Caco-2 (cell line): ENCODE data around the gene ANGEL2. TPM values are rescaled to one million over a fixed set of nuclear protein-coding genes. Genes with fewer than 3 reads are reported as not detected.

Experiments
- BruUV-seq: library from RNA; stranded (reverse); fragments of 400-500 nt; replicated peaks from 2 replicates; lab custom pipeline; 2021; lab: Mats Ljungman, UMichigan
- CTCF ChIA-PET: fragments of 300-600 bp; sonication (Branson Sonifier 250); formaldehyde crosslinking; loops from one replicate; lab custom pipeline; 2022; ENCODE audit warnings: antibody characterized with exemption; lab: Charles Lee
- POLR2A ChIA-PET: fragments of 300-600 bp; sonication (Branson Sonifier 250); formaldehyde crosslinking; loops from one replicate; lab custom pipeline; 2022; ENCODE audit warnings: antibody characterized with exemption; lab: Charles Lee
- DNase-seq, 2 experiments: peaks; one replicate each; pipeline versions ENCODE4 v3.0.0 to v3.0.0-alpha.2; 2020 to 2022
- H3K27me3 ChIP-seq: replicated peaks from 2 replicates; pipeline ENCODE4 v1.6.0; 2011; ENCODE audit warnings: low read length; ENCODE audit not compliant: control insufficient read depth, insufficient read depth
- H3K36me3 ChIP-seq: 2 replicates; pipeline ENCODE4 v1.5.1; 2011; ENCODE audit warnings: low read length; ENCODE audit not compliant: control insufficient read depth, insufficient read depth
- H3K4me1 ChIP-seq: fragments of 250-450 bp; sonication (Bioruptor Pico); 2 replicates; pipeline ENCODE4 v1.5.1; 2020; ENCODE audit warnings: mild to moderate bottlenecking
- H3K4me3 ChIP-seq: 2 replicates; pipeline ENCODE4 v1.5.1; 2011; ENCODE audit warnings: low read depth, mild to moderate bottlenecking, control low read depth, low read length
- H3K9me3 ChIP-seq: fragments of 250-450 bp; sonication (Bioruptor Pico); 2 replicates; pipeline ENCODE4 v1.5.1; 2020; ENCODE audit warnings: mild to moderate bottlenecking, moderate library complexity
- H3K27ac Mint-ChIP-seq: one replicate; pipeline ENCODE4 v1.8.0; 2022; ENCODE audit warnings: mixed read lengths; ENCODE audit not compliant: unreplicated experiment
- H3K27me3 Mint-ChIP-seq: one replicate; pipeline ENCODE4 v1.8.0; 2022; ENCODE audit warnings: mixed read lengths; ENCODE audit not compliant: insufficient read depth, unreplicated experiment
- H3K36me3 Mint-ChIP-seq: one replicate; pipeline ENCODE4 v1.8.0; 2022; ENCODE audit warnings: mild to moderate bottlenecking, mixed read lengths; ENCODE audit not compliant: insufficient read depth, unreplicated experiment
- H3K4me1 Mint-ChIP-seq: one replicate; pipeline ENCODE4 v1.8.0; 2022; ENCODE audit warnings: low read depth, mixed read lengths; ENCODE audit not compliant: unreplicated experiment
- H3K4me3 Mint-ChIP-seq: one replicate; pipeline ENCODE4 v1.8.0; 2022; ENCODE audit warnings: mild to moderate bottlenecking, moderate library complexity, mixed read lengths; ENCODE audit not compliant: unreplicated experiment
- H3K9me3 Mint-ChIP-seq: one replicate; pipeline ENCODE4 v1.8.0; 2022; ENCODE audit warnings: mixed read lengths; ENCODE audit not compliant: unreplicated experiment
- CTCF ChIP-seq, 2 experiments: fragments of 200-600 bp in 1 of 2; IDR thresholded peaks; 1 replicate in 1 of 2; 2 replicates in 1 of 2; pipeline versions ENCODE4 v1.5.1 to v1.8.0; 2011 to 2022; ENCODE audit warnings: antibody characterized with exemption in 1 of 2, control low read depth in 1 of 2, inconsistent platforms in 1 of 2, low read depth in 1 of 2, low read length in 1 of 2, mild to moderate bottlenecking in 1 of 2, moderate library complexity in 1 of 2; ENCODE audit not compliant: insufficient read depth in 1 of 2, severe bottlenecking in 1 of 2, unreplicated experiment in 1 of 2
- intact Hi-C: fragments of 100-400 bp; cut with micrococcal nuclease; formaldehyde crosslinking; loops from one replicate; pipeline ENCODE4 v1.10.0; 2022; ENCODE audit not compliant: unreplicated experiment
- total RNA-seq: library from RNA; stranded (reverse); gene quantifications from 2 replicates; pipeline ENCODE4 v1.2.3, GENCODE V29; 2022

Gene ANGEL2
- total RNA-seq, 1 experiment from 2014 or later, result 34.8 TPM

DNA sequence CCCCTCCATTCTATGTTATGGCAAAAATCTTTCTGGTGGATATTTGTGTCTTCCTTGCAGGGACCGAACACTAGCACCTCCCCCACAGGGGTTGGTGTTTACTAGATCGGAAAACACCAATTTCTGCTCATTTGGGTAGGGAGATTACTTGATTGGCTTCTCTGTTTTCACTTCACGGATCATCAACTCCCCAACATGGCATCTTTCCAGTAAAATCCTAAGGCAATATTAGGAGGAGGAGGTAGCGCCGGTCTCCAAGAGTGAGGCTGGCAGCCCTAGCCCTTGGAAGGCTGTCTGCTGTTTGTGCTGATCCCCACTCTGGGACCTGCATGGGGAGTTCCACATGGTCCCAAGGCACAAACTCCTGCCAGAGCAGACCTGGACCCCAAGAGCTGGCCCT, 53.2 kb downstream of the ANGEL2 start:
- no peaks in the 10 kb centered on the region for H3K9me3 ChIP-seq
- no peaks in the 10 kb centered on the region for H3K27me3 ChIP-seq
- TF ChIP-seq CTCF (IDR thresholded peaks at IDR 0.05; ENCODE audit: insufficient read depth in 1 of 2, low read depth in 1 of 2, low read length in 1 of 2, severe bottlenecking in 1 of 2, unreplicated experiment in 1 of 2), result no peak
- Mint-ChIP-seq H3K36me3 (no peaks in the 10 kb centered on the region), H3K27me3 (no peaks in the 10 kb centered on the region), H3K9me3 (no peaks in the 10 kb centered on the region), H3K4me3 (no peak overlapping the region), H3K27ac (no peak overlapping the region), H3K4me1 (no peaks in the 10 kb centered on the region)
- no peak overlapping the region for H3K4me3 ChIP-seq
- ChIA-PET CTCF (no interaction called here), POLR2A (no interaction called here)
- H3K36me3 ChIP-seq, result no peaks in the 10 kb centered on the region
- no peak for DNase-seq
- intact Hi-C loops, result no loop called here
- no TSS peak for BruUV-seq
- no peaks in the 10 kb centered on the region for H3K4me1 ChIP-seq

DNA sequence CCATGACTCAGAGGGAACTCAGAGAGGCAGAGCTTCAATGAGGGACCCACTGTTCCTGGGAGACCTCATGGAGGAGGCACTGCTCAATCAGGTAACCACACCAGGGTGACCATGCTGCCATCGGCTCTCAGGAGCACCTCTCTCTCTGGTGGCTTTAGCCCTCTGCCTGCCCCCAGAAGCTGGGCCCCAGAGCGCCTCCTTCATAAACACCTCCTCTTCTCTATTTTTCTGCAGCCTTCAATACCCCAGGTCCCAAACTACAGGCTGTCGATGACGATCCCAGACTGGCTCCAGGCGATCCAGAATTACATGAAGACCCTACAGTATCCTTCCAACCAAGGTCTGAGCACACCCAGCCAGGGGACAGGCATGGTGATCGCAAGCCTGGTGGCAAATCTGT, 54.7 kb downstream of the ANGEL2 start:
- Mint-ChIP-seq H3K36me3 (no peaks in the 10 kb centered on the region), H3K27me3 (no peaks in the 10 kb centered on the region), H3K27ac (no peak overlapping the region), H3K4me3 (no peak overlapping the region), H3K9me3 (no peaks in the 10 kb centered on the region), H3K4me1 (no peaks in the 10 kb centered on the region)
- no peaks in the 10 kb centered on the region for H3K4me1 ChIP-seq
- no peaks in the 10 kb centered on the region for H3K9me3 ChIP-seq
- ChIA-PET POLR2A (no interaction called here), CTCF (no interaction called here)
- no peaks in the 10 kb centered on the region for H3K27me3 ChIP-seq
- intact Hi-C loops, result no loop called here
- no peak for TF ChIP-seq CTCF (IDR thresholded peaks at IDR 0.05; ENCODE audit: insufficient read depth in 1 of 2, low read depth in 1 of 2, low read length in 1 of 2, severe bottlenecking in 1 of 2, unreplicated experiment in 1 of 2)
- H3K4me3 ChIP-seq, result no peak overlapping the region
- no peak for DNase-seq
- H3K36me3 ChIP-seq, result no peaks in the 10 kb centered on the region
- no TSS peak for BruUV-seq

GRCh38 chr1:212959266-212960220, 56.1 kb downstream of the ANGEL2 start:
- no peaks in the 10 kb centered on the region for H3K27me3 ChIP-seq
- Mint-ChIP-seq H3K27me3 (no peaks in the 10 kb centered on the region), H3K4me1 (no peaks in the 10 kb centered on the region), H3K36me3 (no peaks in the 10 kb centered on the region), H3K27ac (no peak overlapping the region), H3K9me3 (no peaks in the 10 kb centered on the region), H3K4me3 (no peak overlapping the region)
- no peaks in the 10 kb centered on the region for H3K36me3 ChIP-seq
- CTCF ChIA-PET, result no interaction called here
- no peaks in the 10 kb centered on the region for H3K4me1 ChIP-seq
- BruUV-seq, result no TSS peak
- no peak for TF ChIP-seq CTCF (IDR thresholded peaks at IDR 0.05; ENCODE audit: insufficient read depth in 1 of 2, low read depth in 1 of 2, low read length in 1 of 2, severe bottlenecking in 1 of 2, unreplicated experiment in 1 of 2)
- POLR2A ChIA-PET, result no interaction called here
- intact Hi-C loops, result no loop called here
- no peak overlapping the region for H3K4me3 ChIP-seq
- no peak for DNase-seq
- H3K9me3 ChIP-seq, result no peaks in the 10 kb centered on the region
